HCT116 (cell line): ENCODE data around the gene PLEKHM3.

ENCODE experiments used
- POLR2A ChIP-seq: IDR thresholded peaks from 2 replicates; pipeline ENCODE4 v1.7.0; 2011; ENCODE audit warnings: borderline replicate concordance; ENCODE audit not compliant: insufficient read depth, insufficient read length; ENCODE audit errors: extremely low read depth
- TF ChIP-seq, protein P1 (sequence below), 3 experiments: fragments of 200-600 bp in 1 of 3; sonication (generic) in 1 of 3; IDR thresholded peaks in 2 of 3; conservative IDR thresholded peaks in 1 of 3; 2 replicates each; pipeline ENCODE4 v1.5.1; 2012 to 2017; ENCODE audit warnings: low read depth in 2 of 3, low read length in 2 of 3, antibody characterized with exemption in 1 of 3, borderline replicate concordance in 1 of 3, control low read depth in 1 of 3, mild to moderate bottlenecking in 1 of 3, mixed read lengths in 1 of 3, mixed run types in 1 of 3, moderate library complexity in 1 of 3; ENCODE audit not compliant: insufficient read depth in 1 of 3

GRCh38 chr2:208074610-208075356 lies 49.5 kb upstream of the PLEKHM3 start:
- TF ChIP-seq POLR2A: no peak
- TF ChIP-seq, protein P1, sequence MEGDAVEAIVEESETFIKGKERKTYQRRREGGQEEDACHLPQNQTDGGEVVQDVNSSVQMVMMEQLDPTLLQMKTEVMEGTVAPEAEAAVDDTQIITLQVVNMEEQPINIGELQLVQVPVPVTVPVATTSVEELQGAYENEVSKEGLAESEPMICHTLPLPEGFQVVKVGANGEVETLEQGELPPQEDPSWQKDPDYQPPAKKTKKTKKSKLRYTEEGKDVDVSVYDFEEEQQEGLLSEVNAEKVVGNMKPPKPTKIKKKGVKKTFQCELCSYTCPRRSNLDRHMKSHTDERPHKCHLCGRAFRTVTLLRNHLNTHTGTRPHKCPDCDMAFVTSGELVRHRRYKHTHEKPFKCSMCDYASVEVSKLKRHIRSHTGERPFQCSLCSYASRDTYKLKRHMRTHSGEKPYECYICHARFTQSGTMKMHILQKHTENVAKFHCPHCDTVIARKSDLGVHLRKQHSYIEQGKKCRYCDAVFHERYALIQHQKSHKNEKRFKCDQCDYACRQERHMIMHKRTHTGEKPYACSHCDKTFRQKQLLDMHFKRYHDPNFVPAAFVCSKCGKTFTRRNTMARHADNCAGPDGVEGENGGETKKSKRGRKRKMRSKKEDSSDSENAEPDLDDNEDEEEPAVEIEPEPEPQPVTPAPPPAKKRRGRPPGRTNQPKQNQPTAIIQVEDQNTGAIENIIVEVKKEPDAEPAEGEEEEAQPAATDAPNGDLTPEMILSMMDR (IDR thresholded peaks at IDR 0.05 in 2 of 3, conservative IDR thresholded peaks at IDR 0.05 in 1 of 3; ENCODE audit: borderline replicate concordance in 1 of 3, insufficient read depth in 1 of 3, low read depth in 2 of 3, low read length in 2 of 3): no peak
